ENCODE data around the gene BTBD18. TPM values are rescaled to one million over a fixed set of nuclear protein-coding genes. Genes with fewer than 3 reads are reported as not detected.

BTBD18 gene
- total and polyA plus RNA-seq, 7 donors: 0.03 TPM; not detected in 6

DNA sequence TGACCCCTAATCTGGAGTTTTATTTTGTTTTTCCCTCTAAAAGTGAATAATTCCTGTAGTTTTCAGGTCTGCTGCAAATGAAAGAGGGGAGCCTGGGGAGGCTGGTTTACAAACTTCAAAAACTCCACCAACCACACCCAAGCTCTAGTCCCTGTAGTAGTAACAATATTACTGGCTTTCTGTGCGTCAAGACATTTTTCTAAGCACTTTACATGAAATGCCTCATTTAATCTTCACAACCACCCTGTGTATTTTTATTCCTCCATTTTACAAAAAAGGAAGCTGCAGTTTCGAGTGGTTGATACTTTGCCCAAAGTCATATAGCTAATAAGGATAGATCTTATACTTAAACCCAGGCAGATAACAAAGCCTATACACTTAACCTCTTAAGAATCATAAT lies 33.5 kb upstream of the BTBD18 start:
- TF ChIP-seq, protein P1, sequence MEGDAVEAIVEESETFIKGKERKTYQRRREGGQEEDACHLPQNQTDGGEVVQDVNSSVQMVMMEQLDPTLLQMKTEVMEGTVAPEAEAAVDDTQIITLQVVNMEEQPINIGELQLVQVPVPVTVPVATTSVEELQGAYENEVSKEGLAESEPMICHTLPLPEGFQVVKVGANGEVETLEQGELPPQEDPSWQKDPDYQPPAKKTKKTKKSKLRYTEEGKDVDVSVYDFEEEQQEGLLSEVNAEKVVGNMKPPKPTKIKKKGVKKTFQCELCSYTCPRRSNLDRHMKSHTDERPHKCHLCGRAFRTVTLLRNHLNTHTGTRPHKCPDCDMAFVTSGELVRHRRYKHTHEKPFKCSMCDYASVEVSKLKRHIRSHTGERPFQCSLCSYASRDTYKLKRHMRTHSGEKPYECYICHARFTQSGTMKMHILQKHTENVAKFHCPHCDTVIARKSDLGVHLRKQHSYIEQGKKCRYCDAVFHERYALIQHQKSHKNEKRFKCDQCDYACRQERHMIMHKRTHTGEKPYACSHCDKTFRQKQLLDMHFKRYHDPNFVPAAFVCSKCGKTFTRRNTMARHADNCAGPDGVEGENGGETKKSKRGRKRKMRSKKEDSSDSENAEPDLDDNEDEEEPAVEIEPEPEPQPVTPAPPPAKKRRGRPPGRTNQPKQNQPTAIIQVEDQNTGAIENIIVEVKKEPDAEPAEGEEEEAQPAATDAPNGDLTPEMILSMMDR (IDR thresholded peaks at IDR 0.05): no peak
- TF ChIP-seq POLR2AphosphoS5 (IDR thresholded peaks at IDR 0.05): no peak
- TF ChIP-seq POLR2A (IDR thresholded peaks at IDR 0.05): no peak
- TF ChIP-seq EP300 (IDR thresholded peaks at IDR 0.05): no peak
- Histone ChIP-seq H3K27ac (peak overlapping the region in 1 of 4 donors; percentile 1), H3K9me3 (no peaks in the 10 kb centered on the region), H3K4me1 (peaks cover 0 to 99% (median 82%) of the 10 kb centered on the region in 4 donors), H3K4me3 (no peak overlapping the region), H3K27me3 (no peaks in the 10 kb centered on the region), H3K36me3 (no peaks in the 10 kb centered on the region)
- intact Hi-C loops (cut with DNase I): no loop called here
- no peak for DNase-seq
- 44 to 55% methylated on average over 2 of the region's 2 CpGs for WGBS, 2 donors

DNA sequence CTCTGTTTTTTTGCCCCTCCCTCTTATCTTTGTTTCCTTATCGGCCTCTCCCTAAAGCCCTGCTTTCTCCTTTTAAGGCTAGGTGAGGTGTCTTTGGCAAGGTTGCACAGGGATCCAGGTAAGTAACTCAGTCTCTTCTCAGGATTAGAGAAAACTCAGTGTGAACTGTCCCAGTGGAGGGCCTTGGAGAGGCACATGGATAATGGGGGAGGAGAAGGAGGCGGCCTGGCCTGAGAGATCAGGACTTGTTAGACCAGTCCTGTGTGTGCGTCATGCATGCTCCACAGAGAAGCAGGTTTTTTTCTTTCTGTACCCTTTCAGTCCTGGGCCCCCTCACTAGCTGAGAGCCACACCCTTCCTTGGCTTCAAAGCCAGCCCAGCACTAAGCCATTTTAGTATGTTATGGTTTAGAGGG lies 29.9 kb upstream of the BTBD18 start:
- intact Hi-C loops (cut with DNase I): no loop called here
- H3K36me3 ChIP-seq: no peaks in the 10 kb centered on the region
- H3K4me3 ChIP-seq: no peak overlapping the region
- H3K27ac ChIP-seq: peak overlapping the region; percentile 72 to 86 (median 82)
- peaks cover 0 to 98% (median 88%) of the 10 kb centered on the region in 4 donors for H3K4me1 ChIP-seq
- no peaks in the 10 kb centered on the region for H3K27me3 ChIP-seq
- no peaks in the 10 kb centered on the region for H3K9me3 ChIP-seq
- TF ChIP-seq, protein P1 (IDR thresholded peaks at IDR 0.05): no peak
- TF ChIP-seq EP300 (IDR thresholded peaks at IDR 0.05) (no peak), POLR2A (IDR thresholded peaks at IDR 0.05) (no peak), POLR2AphosphoS5 (IDR thresholded peaks at IDR 0.05) (no peak)
- DNase-seq: no peak
- 14 to 61% methylated on average over 3 of the region's 3 CpGs for WGBS, 2 donors

DNA sequence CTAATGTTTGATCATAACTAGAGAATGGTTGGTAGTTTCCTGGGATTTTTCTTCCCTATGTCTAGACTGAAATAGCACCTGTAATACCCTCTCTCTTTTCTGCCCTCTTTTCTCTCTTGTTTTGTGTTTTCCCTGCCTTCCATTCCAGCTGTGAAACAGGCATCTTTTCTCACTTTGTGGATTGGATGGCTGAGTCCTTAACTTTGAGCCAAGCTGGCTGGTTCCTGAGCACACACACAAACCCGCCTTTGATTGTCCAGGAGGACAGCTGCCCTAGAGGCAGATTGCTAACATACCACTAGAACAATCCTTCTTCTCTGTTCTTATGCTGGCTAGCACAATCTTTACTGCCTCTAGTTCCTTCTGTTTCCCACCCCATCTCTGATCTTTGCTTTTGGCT lies 27.7 kb upstream of the BTBD18 start:
- TF ChIP-seq POLR2AphosphoS5 (IDR thresholded peaks at IDR 0.05): peak in 2 of 4 donors; percentile 27 to 29
- TF ChIP-seq, protein P1 (IDR thresholded peaks at IDR 0.05): no peak
- TF ChIP-seq EP300 (IDR thresholded peaks at IDR 0.05): no peak
- TF ChIP-seq POLR2A (IDR thresholded peaks at IDR 0.05): no peak
- WGBS, 2 donors: 8 to 47% methylated on average over 1 of the region's 1 CpG
- Histone ChIP-seq H3K9me3 (no peaks in the 10 kb centered on the region), H3K4me1 (peaks cover 0 to 99% (median 91%) of the 10 kb centered on the region in 4 donors), H3K4me3 (peak overlapping the region in 1 of 4 donors; percentile 21), H3K36me3 (no peaks in the 10 kb centered on the region), H3K27me3 (no peaks in the 10 kb centered on the region), H3K27ac (peak overlapping the region; percentile 72 to 86 (median 82))
- intact Hi-C loops (cut with DNase I): loop anchor here (2.0 kb wide), 1 partner anchor 16 kb away; no protein-coding TSS in a partner anchor
- DNase-seq: no peak

DNA sequence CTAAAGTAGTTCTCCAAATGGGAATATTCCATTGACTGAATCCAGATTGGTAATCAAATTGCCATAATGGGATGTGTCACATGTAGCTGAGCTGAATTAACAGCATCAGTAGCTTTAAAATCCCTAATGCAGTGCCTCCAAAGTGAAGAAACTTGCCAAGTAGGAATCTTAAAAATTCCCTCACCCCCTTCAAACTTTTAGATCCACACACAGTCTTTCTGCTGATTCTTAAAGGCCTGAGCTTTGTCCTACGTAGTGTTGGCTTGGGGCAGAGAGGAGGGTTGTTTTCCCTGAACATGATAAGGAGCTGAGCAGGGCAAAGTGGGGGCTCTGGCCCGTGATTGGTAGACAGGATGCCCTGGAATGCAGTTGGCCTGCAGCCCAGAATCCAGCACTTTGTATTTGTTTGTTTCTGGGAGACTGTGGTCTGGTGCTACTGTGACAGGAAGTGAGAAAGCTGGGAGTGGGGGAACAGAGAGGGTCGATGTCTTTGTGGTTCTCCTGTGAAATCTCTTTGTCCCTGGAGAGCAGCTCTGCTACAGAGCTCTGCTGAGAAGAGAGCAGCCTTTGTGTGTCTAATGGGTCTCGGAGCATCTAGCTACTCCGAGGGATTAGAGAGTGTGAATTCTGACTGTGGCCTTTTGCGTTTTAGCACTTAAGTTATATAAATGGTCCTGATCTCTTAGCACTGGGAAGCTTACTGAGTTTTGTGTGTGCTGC lies 26.9 kb upstream of the BTBD18 start:
- intact Hi-C loops (cut with DNase I): loop anchor here (2.0 kb wide), 1 partner anchor 16 kb away; no protein-coding TSS in a partner anchor
- Histone ChIP-seq H3K4me3 (peak overlapping the region in 3 of 4 donors; percentile 3 to 21 (median 15)), H3K9me3 (no peaks in the 10 kb centered on the region), H3K27ac (peak overlapping the region; percentile 72 to 86 (median 82)), H3K27me3 (no peaks in the 10 kb centered on the region), H3K4me1 (peaks cover 0 to 99% (median 93%) of the 10 kb centered on the region in 4 donors), H3K36me3 (no peaks in the 10 kb centered on the region)
- DNase-seq: peak; percentile 94
- TF ChIP-seq, protein P1 (IDR thresholded peaks at IDR 0.05): no peak
- peak; percentile 20 to 66 (median 56) for TF ChIP-seq POLR2AphosphoS5 (IDR thresholded peaks at IDR 0.05)
- WGBS, 2 donors: 5 to 28% methylated on average over 6 of the region's 6 CpGs
